Fibroblast of the aortic adventitia (primary cell): Measurements from ENCODE around the gene SLC25A5. TPM values are rescaled to one million over a fixed set of nuclear protein-coding genes. Genes with fewer than 3 reads are reported as not detected.
"Not testable (repeated sequence)": the region's sequence is repeated elsewhere in the genome, so short reads cannot be mapped to it uniquely, and the experiment has no call there.

Source experiments
- DNase-seq: peaks from one replicate; pipeline ENCODE4 v3.0.0-alpha.2; 2010; ENCODE audit warnings: low read depth
- H3K4me3 ChIP-seq: 2 replicates; pipeline ENCODE4 v1.5.1; 2011; ENCODE audit warnings: low read depth, mild to moderate bottlenecking, control low read depth, low read length, moderate library complexity
- CTCF ChIP-seq: IDR thresholded peaks from 2 replicates; pipeline ENCODE4 v1.5.1; 2011; ENCODE audit warnings: mild to moderate bottlenecking, low read length, control low read depth, inconsistent platforms; ENCODE audit not compliant: insufficient read depth
- total RNA-seq: library from RNA; depleted of rRNA; stranded (reverse); fragments of >200 nt; gene quantifications from 2 replicates; pipeline ENCODE4 v1.2.3, GENCODE V29; 2012; ENCODE audit warnings: low replicate concordance

The SLC25A5 gene
- total RNA-seq, 1 donor: 188 TPM

- no peak overlapping the region for H3K4me3 ChIP-seq
- no peak for DNase-seq
- no peak for TF ChIP-seq CTCF
Observed at GRCh38 chrX:119427024-119427794, 41.0 kb upstream of the SLC25A5 start.

GRCh38 chrX:119427795-119428185 lies 40.5 kb upstream of the SLC25A5 start:
- no peak overlapping the region for H3K4me3 ChIP-seq
- no peak for TF ChIP-seq CTCF
- no peak for DNase-seq

- H3K4me3 ChIP-seq: no peak overlapping the region
- TF ChIP-seq CTCF: no peak
- no peak for DNase-seq
Observed at GRCh38 chrX:119429471-119429870, 38.8 kb upstream of the SLC25A5 start.

- not testable (repeated sequence) for DNase-seq, H3K4me3 ChIP-seq
Observed at GRCh38 chrX:119441295-119441694, 26.9 kb upstream of the SLC25A5 start.

GRCh38 chrX:119442286-119442685 lies 26.0 kb upstream of the SLC25A5 start:
- TF ChIP-seq CTCF: no peak

GRCh38 chrX:119453202-119453601 lies 15.0 kb upstream of the SLC25A5 start:
- TF ChIP-seq CTCF: no peak
- no peak for DNase-seq
- no peak overlapping the region for H3K4me3 ChIP-seq

More at GRCh38 chrX:119442286-119442685, 26.0 kb upstream of the SLC25A5 start:
- DNase-seq: no peak
- H3K4me3 ChIP-seq: no peak overlapping the region

- H3K4me3 ChIP-seq: no peak overlapping the region
- TF ChIP-seq CTCF: no peak
- DNase-seq: peak; percentile 10
Observed at GRCh38 chrX:119455264-119455663, 13.0 kb upstream of the SLC25A5 start.
